Measurements from ENCODE around the gene RAPGEF2.

GRCh38 chr4:159201168-159201567 lies 98.3 kb downstream of the RAPGEF2 start:
- TF ChIP-seq ZNF274 (IDR thresholded peaks at IDR 0.05; ENCODE audit: low read depth, low read length) (no peak), YY1 (IDR thresholded peaks at IDR 0.05; ENCODE audit: insufficient read depth, insufficient read length) (no peak), SUZ12 (IDR thresholded peaks at IDR 0.05; ENCODE audit: extremely low read depth, insufficient read depth, insufficient read length) (no peak)
